Mammary epithelial cell (primary cell): ENCODE measurements around the gene GZMM.

Experiments used
- CTCF ChIP-seq, 2 donors: IDR thresholded peaks in 1 of 2; conservative IDR thresholded peaks in 1 of 2; 2 replicates each; pipeline ENCODE4 v1.5.1; 2011 to 2012; ENCODE audit warnings: inconsistent platforms in 2 of 2, low read length in 2 of 2, mild to moderate bottlenecking in 2 of 2, control low read depth in 1 of 2, low read depth in 1 of 2; ENCODE audit not compliant: insufficient read depth in 1 of 2; ENCODE audit errors: extremely low read depth in 1 of 2
- EZH2 ChIP-seq: IDR thresholded peaks from 2 replicates; pipeline ENCODE4 v1.6.1; 2012; ENCODE audit warnings: low read length, inconsistent platforms, borderline replicate concordance

DNA sequence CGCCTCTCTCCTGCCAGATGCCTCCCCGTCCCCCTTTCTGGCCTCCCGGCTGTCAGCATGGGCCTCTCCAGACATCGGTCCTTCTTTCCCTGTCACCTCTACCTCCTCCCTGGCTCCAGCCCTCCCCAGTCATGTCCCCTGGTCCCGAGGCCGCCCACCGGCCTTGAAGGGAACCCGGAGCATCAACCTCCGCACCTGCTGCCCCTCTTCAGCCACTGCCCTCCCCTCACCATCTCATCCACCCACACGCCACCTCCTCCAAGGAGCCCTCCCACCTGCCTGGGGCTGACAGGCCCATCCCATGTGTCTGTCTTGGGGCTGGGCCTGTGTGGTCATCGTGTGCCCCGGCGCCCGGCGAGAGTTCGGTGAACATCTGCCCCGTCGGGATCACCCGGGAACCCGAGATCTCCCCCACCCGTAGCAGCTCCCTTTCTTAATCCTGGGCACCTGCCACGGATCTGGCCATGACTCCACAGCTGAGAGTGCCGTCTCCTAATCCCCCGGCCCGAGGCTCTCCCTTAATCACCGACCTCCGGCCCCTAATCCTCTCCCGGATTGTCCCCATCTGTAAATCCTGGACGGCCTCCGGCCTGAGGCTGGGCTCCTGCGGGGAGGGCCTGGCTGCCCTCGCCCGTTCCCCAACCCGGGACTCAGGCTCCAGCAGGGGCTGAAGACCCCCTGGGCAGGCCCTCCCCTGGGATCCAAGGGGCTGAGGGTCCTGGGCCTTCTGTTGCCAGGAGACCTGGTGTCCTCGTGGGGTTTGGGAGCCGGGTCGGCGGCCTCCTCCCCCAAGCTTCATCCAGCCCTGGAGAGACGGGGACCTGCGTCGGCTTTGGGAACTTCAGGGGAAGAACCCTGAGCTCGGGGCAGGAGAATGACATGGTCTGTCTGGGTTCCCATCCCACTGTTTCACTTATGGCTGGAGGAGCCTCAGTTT lies 51.7 kb downstream of the GZMM start:
- no peak for TF ChIP-seq CTCF (conservative IDR thresholded peaks at IDR 0.05 in 1 of 2, IDR thresholded peaks at IDR 0.05 in 1 of 2; ENCODE audit: extremely low read depth in 1 of 2, insufficient read depth in 1 of 2, low read depth in 1 of 2, low read length in 2 of 2)
- no peak for TF ChIP-seq EZH2
